Central memory CD4-positive, alpha-beta T cell (primary cell): ENCODE measurements around the gene MMP17.
A peak's percentile ranks its signal among the peaks of the same experiment; 100 is the strongest.

Experiments
- DNase-seq: peaks from one replicate; pipeline ENCODE4 v3.0.0; 2022

MMP17 gene

GRCh38 chr12:131850856-131851559 lies 22.8 kb downstream of the MMP17 start:
- no peak for DNase-seq

DNA sequence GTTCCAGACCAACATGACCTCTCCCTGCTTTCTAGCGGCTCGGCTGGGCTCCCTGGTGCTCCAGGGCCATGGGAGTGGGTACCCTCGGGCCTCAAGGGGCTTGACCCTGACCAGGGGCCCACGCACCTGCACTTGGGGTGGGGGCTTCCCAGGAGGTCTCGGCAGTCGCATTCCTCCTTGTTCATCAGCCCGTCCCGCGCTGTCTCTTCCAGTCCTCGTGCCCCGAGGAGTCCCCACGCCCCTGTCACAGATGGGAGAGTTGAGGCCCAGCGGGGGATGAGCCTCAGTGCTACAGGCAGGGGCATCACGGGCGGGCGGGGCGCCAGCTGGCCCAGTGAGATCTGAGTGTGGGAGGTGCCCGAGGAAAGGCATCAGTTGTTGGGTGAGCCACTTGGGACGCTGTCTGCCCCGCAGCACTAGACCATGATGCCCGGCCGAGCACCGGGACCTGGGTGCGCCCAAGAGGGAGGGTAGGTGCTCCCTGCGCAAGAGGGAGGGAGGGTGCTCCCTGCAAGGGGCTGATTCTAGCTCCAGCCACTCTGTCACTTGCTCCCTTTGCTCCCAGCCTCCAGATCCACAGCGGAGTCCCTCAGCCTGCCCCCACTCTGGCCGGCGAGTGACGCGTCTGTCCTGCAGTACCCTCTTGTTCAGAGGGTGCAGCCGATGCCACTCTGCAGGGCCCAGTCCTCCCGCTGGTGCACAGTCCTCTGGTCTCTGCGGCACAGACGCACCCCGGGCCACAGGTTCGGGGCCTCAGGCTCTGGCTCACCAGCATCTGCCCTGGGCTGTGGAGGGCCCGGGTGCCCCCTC lies 23.8 kb downstream of the MMP17 start:
- no peak for DNase-seq

- no peak for DNase-seq
Measured at GRCh38 chr12:131852551-131853299, 24.5 kb downstream of the MMP17 start.

DNA sequence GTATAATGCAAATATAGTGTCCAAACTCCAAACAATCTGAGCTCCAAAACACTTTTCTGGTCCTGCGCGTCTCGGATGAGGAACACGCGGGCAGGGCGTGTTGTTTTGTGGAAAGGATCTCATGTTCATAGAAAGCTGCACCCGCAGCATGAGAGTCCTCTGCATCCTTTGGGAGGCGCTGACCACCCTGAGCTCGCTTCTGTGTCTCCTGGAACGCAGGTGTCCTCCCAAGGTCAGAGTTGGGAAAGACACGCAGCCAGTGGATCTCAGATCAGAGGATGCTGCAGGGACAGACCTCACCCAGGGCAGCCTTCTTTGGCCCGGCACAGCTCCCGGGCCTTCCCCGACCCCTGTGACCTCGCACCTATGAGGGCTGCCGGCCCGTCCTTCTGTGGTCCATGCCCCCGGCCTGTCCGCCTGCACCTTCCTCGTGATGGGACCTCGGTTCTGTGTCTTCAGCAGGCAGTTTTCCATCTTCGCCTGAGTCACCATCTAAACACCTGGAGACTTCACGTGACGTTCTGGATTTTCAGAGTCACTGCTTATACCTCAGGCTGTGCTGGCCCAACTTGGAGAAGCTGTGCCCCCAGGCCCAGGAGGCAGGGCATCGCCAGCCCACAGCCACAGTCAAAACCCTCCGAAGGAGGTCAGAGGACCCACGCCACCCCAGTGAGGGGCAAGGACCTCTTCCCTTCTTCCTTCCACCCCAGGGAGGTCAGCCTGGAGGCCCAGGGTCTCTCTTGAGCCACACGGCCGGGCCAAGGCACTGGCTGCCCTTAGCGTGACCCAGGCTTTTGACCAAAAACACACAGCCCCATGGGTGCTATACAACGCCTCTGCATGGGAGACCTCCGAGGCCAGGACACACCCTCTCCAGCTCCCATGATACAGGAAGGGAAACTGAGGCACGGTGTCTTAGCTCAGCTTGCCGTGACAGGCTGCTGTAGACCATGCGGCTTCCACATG lies 25.9 kb downstream of the MMP17 start:
- DNase-seq, result no peak

GRCh38 chr12:131854861-131855476 lies 26.8 kb downstream of the MMP17 start:
- DNase-seq, result no peak

- no peak for DNase-seq
Measured at GRCh38 chr12:131855521-131856142, 27.4 kb downstream of the MMP17 start.

- DNase-seq, result no peak
Measured at GRCh38 chr12:131856366-131857097, 28.3 kb downstream of the MMP17 start.

- DNase-seq, result no peak
Measured at GRCh38 chr12:131857908-131858850, 30.0 kb downstream of the MMP17 start.

DNA sequence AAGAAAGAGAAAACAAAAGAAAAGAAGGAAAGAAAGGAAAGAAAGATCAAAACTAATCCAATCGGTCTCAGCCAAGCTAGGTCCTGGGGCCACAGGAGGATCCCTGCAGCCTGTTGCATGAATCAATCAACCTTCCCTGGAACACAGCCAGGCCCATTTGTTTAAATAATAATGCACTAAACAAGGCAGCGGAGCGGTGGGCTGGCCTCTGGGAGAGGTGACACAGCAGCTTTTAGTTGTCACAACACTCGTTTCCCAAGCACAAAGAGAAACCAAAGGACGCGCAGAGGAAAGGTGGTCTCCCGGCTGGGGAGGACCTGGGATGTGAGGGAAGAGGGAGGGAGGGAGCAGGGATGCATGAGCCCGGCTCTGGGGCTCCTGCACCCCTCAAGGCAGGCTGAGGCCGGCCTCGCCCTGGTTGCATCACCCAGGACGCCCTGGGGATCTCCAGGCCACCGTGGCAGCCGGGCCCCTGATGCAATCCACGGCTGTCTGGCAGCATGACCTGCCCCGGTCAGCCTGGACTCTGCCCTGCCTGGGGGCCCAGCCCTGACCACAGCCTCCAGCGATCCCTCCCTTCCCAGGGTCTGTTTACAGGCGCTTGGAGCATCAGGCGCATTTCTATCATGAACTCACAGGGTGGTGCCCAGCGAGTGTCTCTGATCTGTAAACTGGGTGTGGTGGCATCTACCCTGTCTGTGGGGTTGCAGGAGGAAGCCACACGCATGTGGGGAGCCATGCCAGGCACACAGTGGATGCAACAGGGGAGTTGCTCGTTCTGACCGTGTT lies 32.5 kb downstream of the MMP17 start:
- DNase-seq, result peak; percentile 31

DNA sequence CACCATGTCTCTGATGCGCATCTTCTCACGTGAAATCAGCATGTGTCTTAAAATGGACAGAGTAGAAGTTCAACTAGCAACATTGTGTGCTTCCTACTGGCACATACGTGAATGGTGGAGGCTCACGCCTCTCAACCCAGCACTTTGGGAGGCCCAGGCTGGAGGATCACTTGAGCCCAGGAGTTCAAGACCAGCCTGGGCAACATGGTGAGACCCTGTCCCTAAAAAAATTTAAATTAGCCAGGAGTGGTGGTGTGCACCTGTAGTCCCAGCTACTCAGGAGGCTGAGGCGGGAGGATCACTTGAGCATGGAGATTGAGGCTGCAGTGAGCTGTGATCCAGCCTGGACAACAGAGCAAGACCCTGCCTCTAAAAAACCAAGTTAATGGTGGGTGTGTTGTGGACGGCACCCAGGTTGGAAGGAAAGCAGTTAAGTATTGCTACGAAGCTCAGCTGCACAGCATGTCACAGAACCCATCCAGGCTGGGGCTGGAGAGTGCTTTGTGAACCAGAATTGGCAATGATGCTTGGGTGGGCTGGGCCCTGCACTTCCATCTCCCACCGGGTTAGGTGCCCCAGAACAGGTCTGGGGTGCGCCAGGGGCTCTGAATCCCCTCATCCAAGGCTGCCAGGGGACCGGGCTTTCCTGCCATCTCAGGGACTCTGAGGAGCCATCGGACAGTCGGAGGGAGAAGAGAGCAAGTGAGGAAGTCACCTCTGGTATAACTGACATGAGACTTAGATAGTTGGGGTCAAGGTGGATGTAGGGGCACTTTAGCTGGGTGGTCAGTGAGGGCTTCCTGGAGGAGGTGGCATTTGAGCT lies 33.3 kb downstream of the MMP17 start:
- DNase-seq, result no peak

- DNase-seq, result no peak
Measured at GRCh38 chr12:131862084-131862441, 33.9 kb downstream of the MMP17 start.

DNA sequence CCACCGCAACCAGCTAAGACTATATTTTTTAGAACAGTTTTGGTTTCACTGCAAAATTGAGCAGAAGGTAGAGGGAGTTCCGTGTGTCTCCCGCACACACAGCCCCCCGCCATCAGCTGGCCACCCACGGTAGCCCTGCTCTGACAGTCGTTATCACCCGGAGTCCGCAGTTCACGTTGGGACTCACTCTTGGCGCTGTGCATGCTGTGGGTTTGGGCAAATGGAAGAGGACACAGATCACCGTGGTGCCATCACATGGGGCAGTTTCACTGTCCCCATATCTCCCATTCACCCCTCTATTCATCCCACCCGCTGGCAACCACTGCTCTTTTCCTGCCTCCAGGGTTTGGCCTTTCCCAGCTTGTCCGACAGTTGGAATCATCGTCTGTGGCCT lies 34.4 kb downstream of the MMP17 start:
- no peak for DNase-seq

DNA sequence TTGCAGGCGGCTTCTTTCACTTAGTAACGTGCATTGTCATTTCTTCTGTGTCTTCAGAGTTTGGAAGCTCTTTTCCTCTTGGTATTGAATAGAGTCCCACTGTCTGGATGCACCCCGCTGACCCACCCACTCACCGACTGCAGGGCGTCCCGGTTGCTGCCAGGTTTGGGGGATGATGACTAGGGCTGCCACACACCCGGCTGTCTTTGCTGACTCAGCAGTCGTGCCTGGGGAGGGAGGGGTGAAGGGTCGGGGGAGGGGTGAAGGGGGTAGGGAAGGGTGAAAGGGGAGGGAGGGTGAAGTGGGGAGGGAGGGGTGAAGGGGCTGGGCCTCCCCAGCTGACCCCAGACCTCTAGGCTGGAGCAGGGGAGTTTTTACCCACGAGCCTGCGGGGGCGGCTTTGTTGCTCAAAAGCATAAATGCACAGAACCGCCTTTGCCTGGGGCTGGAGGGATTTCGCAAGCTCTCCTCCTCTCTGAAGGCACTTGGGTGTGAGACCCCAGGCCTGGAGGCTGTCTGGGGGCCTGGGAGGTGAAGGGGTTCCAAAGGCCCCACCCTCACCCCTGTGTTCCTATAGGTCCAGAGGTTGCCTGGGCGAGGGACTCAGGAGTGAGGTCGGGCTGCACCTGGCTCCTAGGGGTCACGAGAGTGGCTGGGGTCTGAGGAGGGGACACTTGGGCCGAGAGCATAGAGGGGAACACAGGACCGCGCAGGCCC lies 35.0 kb downstream of the MMP17 start:
- DNase-seq, result no peak

- DNase-seq, result no peak
Measured at GRCh38 chr12:131863711-131864396, 35.7 kb downstream of the MMP17 start.

DNA sequence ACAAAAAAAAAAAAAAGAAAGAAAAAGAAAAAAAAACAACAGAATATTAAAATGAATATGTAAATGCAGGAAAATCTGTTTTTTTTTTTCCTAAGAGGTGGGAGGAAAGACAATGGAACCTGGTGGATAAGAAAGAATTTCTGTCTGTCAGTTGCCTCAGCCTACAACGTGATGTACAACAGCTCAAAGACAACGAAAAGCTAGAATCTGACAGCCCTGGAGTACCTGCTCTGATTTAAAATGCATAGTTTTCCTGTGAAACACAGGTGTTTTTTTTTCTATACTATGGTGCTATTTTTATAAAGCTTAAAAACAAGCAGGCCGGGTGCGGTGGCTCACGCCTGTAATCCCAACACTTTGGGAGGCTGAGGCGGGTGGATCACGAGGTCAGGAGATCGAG lies 36.3 kb downstream of the MMP17 start:
- DNase-seq, result no peak

DNA sequence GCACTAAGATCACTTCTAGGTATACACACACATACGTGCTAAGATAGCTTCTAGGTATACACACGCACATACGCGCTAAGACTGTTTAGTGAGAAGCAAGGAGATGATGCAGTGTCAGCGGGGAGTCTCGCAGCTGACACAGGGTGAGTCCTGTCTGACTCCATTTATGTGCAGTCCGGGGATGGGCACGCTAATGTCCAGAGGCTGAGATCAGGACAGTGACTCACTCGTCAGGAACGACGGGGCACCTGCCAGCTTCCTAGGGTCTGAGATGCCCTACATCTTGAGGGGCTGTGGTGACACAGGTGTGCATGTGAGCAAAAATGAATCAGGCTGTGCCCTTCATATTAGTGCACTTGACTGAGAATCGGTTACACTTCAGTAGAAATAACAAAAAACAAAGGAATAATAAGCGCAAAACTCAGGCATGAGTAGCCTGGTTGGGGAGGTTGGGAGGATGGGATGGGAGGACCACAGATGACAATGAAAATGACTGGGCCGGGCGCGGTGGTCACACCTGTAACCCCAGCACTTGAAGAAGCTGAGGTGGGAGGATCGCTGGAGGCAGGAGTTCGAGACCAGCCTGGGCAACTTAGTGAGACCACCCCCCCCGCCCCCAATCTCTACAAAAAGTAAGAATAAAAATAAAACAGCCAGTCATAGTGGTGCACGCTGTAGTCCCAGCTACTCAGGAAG lies 37.1 kb downstream of the MMP17 start:
- DNase-seq, result no peak
